HCT116 (cell line): ENCODE data around the gene ERCC5.

Source experiments
- ATF3 ChIP-seq: IDR thresholded peaks from 2 replicates; pipeline ENCODE4 v1.6.1; 2012
- CEBPB ChIP-seq: IDR thresholded peaks from 2 replicates; pipeline ENCODE4 v1.6.1; 2012; ENCODE audit warnings: low read depth
- CTCF ChIP-seq, 3 experiments: fragments of 200-600 bp in 1 of 3; sonication (generic) in 1 of 3; IDR thresholded peaks in 2 of 3; conservative IDR thresholded peaks in 1 of 3; 2 replicates each; pipeline ENCODE4 v1.5.1; 2012 to 2017; ENCODE audit warnings: low read depth in 2 of 3, low read length in 2 of 3, antibody characterized with exemption in 1 of 3, borderline replicate concordance in 1 of 3, control low read depth in 1 of 3, mild to moderate bottlenecking in 1 of 3, mixed read lengths in 1 of 3, mixed run types in 1 of 3, moderate library complexity in 1 of 3; ENCODE audit not compliant: insufficient read depth in 1 of 3
- EZH2 ChIP-seq: fragments of 200-600 bp; sonication (generic); IDR thresholded peaks from 2 replicates; pipeline ENCODE4 v1.6.1; 2017; ENCODE audit warnings: antibody characterized with exemption, mixed run types
- JUND ChIP-seq: IDR thresholded peaks from 2 replicates; pipeline ENCODE4 v1.6.1; 2012
- POLR2A ChIP-seq: IDR thresholded peaks from 2 replicates; pipeline ENCODE4 v1.7.0; 2011; ENCODE audit warnings: borderline replicate concordance; ENCODE audit not compliant: insufficient read depth, insufficient read length; ENCODE audit errors: extremely low read depth
- RAD21 ChIP-seq: IDR thresholded peaks from 2 replicates; pipeline ENCODE4 v1.6.1; 2012; ENCODE audit warnings: low read depth, mild to moderate bottlenecking
- REST ChIP-seq: IDR thresholded peaks from 2 replicates; pipeline ENCODE4 v1.6.1; 2012; ENCODE audit warnings: low read depth
- SP1 ChIP-seq: IDR thresholded peaks from 2 replicates; pipeline ENCODE4 v1.6.1; 2012; ENCODE audit warnings: low read depth
- SRF ChIP-seq: IDR thresholded peaks from 2 replicates; pipeline ENCODE4 v1.6.1; 2012; ENCODE audit warnings: low read depth
- YY1 ChIP-seq: IDR thresholded peaks from 2 replicates; pipeline ENCODE4 v1.6.1; 2011; ENCODE audit warnings: low read length, low read depth, moderate library complexity, mild to moderate bottlenecking; ENCODE audit not compliant: insufficient replicate concordance; ENCODE audit errors: extremely low read depth
- ZBTB33 ChIP-seq: IDR thresholded peaks from 2 replicates; pipeline ENCODE4 v1.6.1; 2011; ENCODE audit warnings: mild to moderate bottlenecking, low read length, moderate library complexity; ENCODE audit not compliant: insufficient replicate concordance; ENCODE audit errors: extremely low read depth
- ZFX ChIP-seq: fragments of 450-650 bp; IDR thresholded peaks from 2 replicates; pipeline ENCODE4 v1.6.1; 2017
- ZNF274 ChIP-seq: fragments of 200-500 bp; sonication (Bioruptor generic); IDR thresholded peaks from 2 replicates; pipeline ENCODE4 v1.6.1; 2014; ENCODE audit warnings: mild to moderate bottlenecking, low read depth, low read length, inconsistent platforms

GRCh38 chr13:102805680-102806079 is 40.2 kb upstream of the ERCC5 start:
- TF ChIP-seq RAD21: no peak
- no peak for TF ChIP-seq CTCF (IDR thresholded peaks at IDR 0.05 in 2 of 3, conservative IDR thresholded peaks at IDR 0.05 in 1 of 3; ENCODE audit: borderline replicate concordance in 1 of 3, insufficient read depth in 1 of 3, low read depth in 2 of 3, low read length in 2 of 3)
- TF ChIP-seq SRF: no peak
- no peak for TF ChIP-seq REST
- no peak for TF ChIP-seq EZH2
- TF ChIP-seq POLR2A: no peak
- no peak for TF ChIP-seq SP1
- no peak for TF ChIP-seq ATF3
- no peak for TF ChIP-seq ZFX
- no peak for TF ChIP-seq ZNF274
- TF ChIP-seq JUND: no peak
- no peak for TF ChIP-seq ZBTB33
- no peak for TF ChIP-seq YY1
- no peak for TF ChIP-seq CEBPB
